Uterus (tissue), 2 donors: ENCODE results near the gene STOM.

Experiments
- POLR2A ChIP-seq, 2 donors: fragments of 450-650 bp; IDR thresholded peaks; one replicate each; pipeline ENCODE4 v1.6.1; 2016; ENCODE audit warnings: antibody characterized with exemption in 2 of 2, mild to moderate bottlenecking in 1 of 2, moderate library complexity in 1 of 2
- TF ChIP-seq, protein P1 (sequence below), 4 experiments: fragments of 200-600 bp in 2 of 4; fragments of 450-650 bp in 2 of 4; sonication (generic) in 2 of 4; IDR thresholded peaks; one replicate each; pipeline ENCODE4 v1.5.1; 2016 to 2019; ENCODE audit warnings: antibody characterized with exemption in 4 of 4, mild to moderate bottlenecking in 2 of 4, moderate library complexity in 1 of 4

DNA sequence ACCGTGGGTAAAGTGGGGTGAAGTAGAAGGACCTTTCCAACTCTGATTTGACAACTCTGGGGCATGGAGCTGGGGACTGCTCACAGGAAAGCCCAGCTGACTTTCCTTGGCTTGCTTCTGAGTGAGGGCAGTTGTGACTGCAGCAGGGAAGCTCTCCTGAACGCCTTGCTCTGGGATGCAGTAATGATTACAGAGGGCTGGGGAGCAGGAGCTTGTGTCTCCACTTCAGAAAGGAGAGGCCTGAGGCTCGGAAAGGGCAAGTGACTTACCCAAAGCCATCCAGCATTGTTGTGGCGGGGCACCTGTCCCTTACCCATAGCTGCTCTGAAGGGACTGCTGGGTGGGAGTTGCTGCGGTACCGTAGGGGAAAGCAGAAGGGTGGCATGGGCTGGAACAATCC is 60.9 kb downstream of the STOM start:
- TF ChIP-seq, protein P1, sequence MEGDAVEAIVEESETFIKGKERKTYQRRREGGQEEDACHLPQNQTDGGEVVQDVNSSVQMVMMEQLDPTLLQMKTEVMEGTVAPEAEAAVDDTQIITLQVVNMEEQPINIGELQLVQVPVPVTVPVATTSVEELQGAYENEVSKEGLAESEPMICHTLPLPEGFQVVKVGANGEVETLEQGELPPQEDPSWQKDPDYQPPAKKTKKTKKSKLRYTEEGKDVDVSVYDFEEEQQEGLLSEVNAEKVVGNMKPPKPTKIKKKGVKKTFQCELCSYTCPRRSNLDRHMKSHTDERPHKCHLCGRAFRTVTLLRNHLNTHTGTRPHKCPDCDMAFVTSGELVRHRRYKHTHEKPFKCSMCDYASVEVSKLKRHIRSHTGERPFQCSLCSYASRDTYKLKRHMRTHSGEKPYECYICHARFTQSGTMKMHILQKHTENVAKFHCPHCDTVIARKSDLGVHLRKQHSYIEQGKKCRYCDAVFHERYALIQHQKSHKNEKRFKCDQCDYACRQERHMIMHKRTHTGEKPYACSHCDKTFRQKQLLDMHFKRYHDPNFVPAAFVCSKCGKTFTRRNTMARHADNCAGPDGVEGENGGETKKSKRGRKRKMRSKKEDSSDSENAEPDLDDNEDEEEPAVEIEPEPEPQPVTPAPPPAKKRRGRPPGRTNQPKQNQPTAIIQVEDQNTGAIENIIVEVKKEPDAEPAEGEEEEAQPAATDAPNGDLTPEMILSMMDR (IDR thresholded peaks at IDR 0.05) = no peak
- no peak for TF ChIP-seq POLR2A (IDR thresholded peaks at IDR 0.05)
